K562 (cell line): ENCODE data around the gene TSSK2. TPM values are rescaled to one million over a fixed set of nuclear protein-coding genes. Genes with fewer than 3 reads are reported as not detected.

Experiments used
- AFF1 ChIP-seq, 2 experiments: fragments of 450-650 bp; IDR thresholded peaks; 2 replicates each; pipeline ENCODE4 v1.6.1; 2018; ENCODE audit warnings: mild to moderate bottlenecking in 2 of 2, low read depth in 1 of 2; ENCODE audit not compliant: partially characterized antibody in 2 of 2
- CHD1 ChIP-seq: fragments of 200-600 bp; sonication (generic); IDR thresholded peaks from one replicate; pipeline ENCODE4 v1.6.1; 2012; ENCODE audit warnings: mild to moderate bottlenecking, moderate library complexity, low read length, inconsistent platforms
- CREM ChIP-seq: IDR thresholded peaks from 2 replicates; pipeline ENCODE4 v1.6.1; 2014; ENCODE audit warnings: antibody characterized with exemption, low read depth
- DNMT1 ChIP-seq: fragments of 450-650 bp; IDR thresholded peaks from 2 replicates; pipeline ENCODE4 v1.6.1; 2016; ENCODE audit warnings: antibody characterized with exemption, mild to moderate bottlenecking
- ELF1 ChIP-seq: fragments of 200-800 bp; sonication (Bioruptor generic); IDR thresholded peaks from 2 replicates; pipeline ENCODE4 v1.6.1; 2016; ENCODE audit warnings: missing genetic modification characterization, missing compliant biosample characterization
- EP300 ChIP-seq: IDR thresholded peaks from 2 replicates; pipeline ENCODE4 v1.6.1; 2012; ENCODE audit warnings: low read length, improper control_type of control experiment
- ESRRA ChIP-seq: fragments of 450-650 bp; IDR thresholded peaks from 2 replicates; pipeline ENCODE4 v1.6.1; 2014; ENCODE audit warnings: low read depth, mild to moderate bottlenecking, moderate library complexity, borderline replicate concordance
- GATAD2B ChIP-seq: fragments of 450-650 bp; IDR thresholded peaks from 2 replicates; pipeline ENCODE4 v1.6.1; 2017; ENCODE audit warnings: mild to moderate bottlenecking, borderline replicate concordance
- HMBOX1 ChIP-seq: sonication (generic); IDR thresholded peaks from 2 replicates; pipeline ENCODE4 v1.6.1; 2016
- TAL1 ChIP-seq: fragments of 450-650 bp; IDR thresholded peaks from 2 replicates; pipeline ENCODE4 v1.6.1; 2016; ENCODE audit warnings: mild to moderate bottlenecking
- THAP12 ChIP-seq: fragments of 250-450 bp; sonication (Bioruptor Pico); IDR thresholded peaks from 2 replicates; pipeline ENCODE4 v1.9.0; 2021; ENCODE audit warnings: mild to moderate bottlenecking, inconsistent platforms
- WHSC1 ChIP-seq: IDR thresholded peaks from one replicate; pipeline ENCODE4 v1.6.1; 2012; ENCODE audit warnings: low read length, control low read depth, inconsistent platforms
- ZNF318 ChIP-seq, 2 experiments: fragments of 450-650 bp; IDR thresholded peaks; 2 replicates each; pipeline ENCODE4 v1.6.1; 2016; ENCODE audit warnings: mild to moderate bottlenecking in 2 of 2, borderline replicate concordance in 1 of 2, low read depth in 1 of 2, moderate library complexity in 1 of 2
- polyA plus RNA-seq, 8 experiments: library from polyadenylated mRNA; depleted of rRNA in 4 of 8; stranded (reverse) in 5 of 8; unstranded in 3 of 8; fragments of >200 nt; fragmentation: Nextera tagmentation in 2 of 8; fragmentation: Illumina TruSeq in 1 of 8; extraction: Ambion mirVana in 2 of 8; extraction: Trizol in 1 of 8; gene quantifications; 2 replicates each; pipeline versions ENCODE4 v1.2.1 to v1.2.3, GENCODE V29; 2011 to 2014; ENCODE audit warnings: inconsistent platforms in 1 of 8, missing spikeins in 1 of 8
- total RNA-seq, 7 experiments: library from RNA; depleted of rRNA in 6 of 7; stranded (reverse); fragments of >200 nt in 6 of 7; fragmentation: Illumina TruSeq in 2 of 7; extraction: Trizol in 2 of 7; gene quantifications; 2 replicates each; pipeline versions ENCODE4 v1.2.1 to v1.2.3, GENCODE V29; 2011 to 2021; ENCODE audit warnings: low replicate concordance in 1 of 7

The TSSK2 gene
- total and polyA plus RNA-seq, 9 of the 15 experiments (the other 6 are each of a cell fraction or from before 2014, with no cell fraction given) = 0.04 TPM; not detected in 8

- TF ChIP-seq ZNF318 (IDR thresholded peaks at IDR 0.05; ENCODE audit: borderline replicate concordance in 1 of 2, low read depth in 1 of 2) = no peak; a peak in 1 of 4 replicates
- TF ChIP-seq TAL1 = peak; percentile 29; the same call in 1 of the 2 replicates
- no peak for TF ChIP-seq EP300
- no peak for TF ChIP-seq DNMT1
- TF ChIP-seq GATAD2B = no peak
- 0 out of 2 replicates have a peak, but pooled peaks have one; percentile 56 for TF ChIP-seq ELF1 (tag)
- TF ChIP-seq WHSC1 = no peak
- TF ChIP-seq CHD1 = peak; percentile 89
- TF ChIP-seq AFF1 (IDR thresholded peaks at IDR 0.05; ENCODE audit: low read depth in 1 of 2, partially characterized antibody in 2 of 2) = peak in 1 of 2 experiments; percentile 11
- TF ChIP-seq CREM = peak; percentile 85
- TF ChIP-seq HMBOX1 = no peak
- TF ChIP-seq THAP12 (CRISPR knock-in tag) = no peak
- TF ChIP-seq ESRRA = no peak
These were observed 12.9 kb downstream of the TSSK2 start (continued) for GRCh38 chr22:19143967-19144400.
